Heart left ventricle (tissue), 13 donors: ENCODE data around the gene HERC4.

Experiments used
- CTCF ChIP-seq, 12 donors: fragments of 200-600 bp; sonication (generic) in 4 of 12; IDR thresholded peaks; one replicate each; pipeline versions ENCODE4 v1.5.0 to v1.8.0; 2018 to 2022; ENCODE audit warnings: antibody characterized with exemption in 12 of 12, mild to moderate bottlenecking in 5 of 12
- POLR2A ChIP-seq, 2 donors: fragments of 450-650 bp; IDR thresholded peaks; one replicate each; pipeline ENCODE4 v1.6.1; 2017; ENCODE audit warnings: antibody characterized with exemption in 2 of 2, mild to moderate bottlenecking in 2 of 2, moderate library complexity in 2 of 2
- donor health status: ischemic (EF 13 %, LVEDD 7.1; RV severe dilation, severe dysfunction).
- donor health status: DM: no; HTN: yes; CAD: no.
- donor health status: DM: no; HTN: no; CAD: no.
- donor health status: ischemic (EF 25% LVEDD 6.9; RV normal size, moderate dysfunction).
- donor health status: ischemic (EF 25% LVEDD 5.7; RV mildly dilated, moderate dysfunction).
- donor health status: ischemic (EF 35%, LVEDD 5.7; RV mildly dilated, moderate dysfunction).
- donor health status: nonischemic (EF 11% LVEDD 7.7; RV severe dilation, severe dysfunction).
- donor health status: DM: yes; HTN: yes; CAD: no.
- donor health status: PGD.
- donor health status: ischemic (EF 29% LVEDD 5.4; RV normal size, mild dysfunction).
- donor health status: nonischemic (EF 23%, LVEDD 6.1; RV moderate dilation, normal function).

DNA sequence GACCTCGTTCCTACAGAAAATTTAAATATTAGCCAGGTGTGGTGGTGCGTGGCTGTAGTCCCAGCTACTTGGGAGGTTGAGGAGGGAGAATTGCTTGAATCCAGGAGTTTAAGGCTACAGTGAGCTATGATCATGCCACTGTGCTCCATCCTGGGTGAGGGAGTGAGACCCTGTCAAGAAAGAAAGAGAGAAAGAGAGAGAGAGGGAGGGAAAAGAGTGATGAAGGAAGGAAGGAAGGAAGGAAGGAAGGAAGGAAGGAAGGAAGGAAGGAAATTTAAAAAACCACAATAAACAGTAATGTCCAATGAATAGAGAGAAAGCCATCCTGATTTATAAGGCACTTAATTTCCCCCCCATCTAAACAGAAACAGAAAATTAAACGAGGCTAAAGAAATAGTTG is 43.6 kb upstream of the HERC4 start:
- TF ChIP-seq POLR2A (IDR thresholded peaks at IDR 0.05) (no peak), CTCF (IDR thresholded peaks at IDR 0.05) (no peak)
